ENCODE measurements around the gene DHX58. TPM values are rescaled to one million over a fixed set of nuclear protein-coding genes. Genes with fewer than 3 reads are reported as not detected.

The DHX58 gene
- total and polyA plus RNA-seq, 2 donors (not counting 3 experiments of a cell fraction or from before 2014, with no cell fraction given), result 3.1 to 9.0 TPM

DNA sequence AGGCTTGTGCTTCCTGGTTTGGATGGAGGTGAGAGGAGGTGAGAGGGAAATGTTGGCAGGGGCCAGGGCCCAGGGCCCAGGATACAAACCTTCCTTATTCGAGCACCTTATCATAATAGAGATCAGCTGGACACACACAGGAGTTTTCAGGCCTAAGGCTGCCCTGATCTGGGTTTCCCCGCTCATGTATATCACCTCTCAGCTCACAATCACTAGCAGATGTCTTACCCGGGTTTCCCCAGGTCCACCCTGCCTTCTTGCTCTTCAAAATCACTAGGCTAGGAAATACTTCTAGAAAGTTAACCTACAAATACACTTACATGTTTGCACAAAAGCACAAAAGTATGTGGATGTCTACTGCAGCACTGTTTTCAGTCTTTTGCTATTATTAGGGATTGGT is 14.3 kb upstream of the DHX58 start:
- intact Hi-C loops (cut with micrococcal nuclease) (no loop called here), dilution Hi-C loops (cut with MboI; ENCODE audit: extremely low pct_ligation_motif_present, low sequenced_read_pairs) (no loop called here)
- POLR2A ChIA-PET, result no interaction called here
- Histone ChIP-seq H3K27ac (ENCODE audit: insufficient read depth, low read depth, low read length) (no peak overlapping the region), H3K9me3 (replicated peaks; ENCODE audit: control insufficient read depth, insufficient read depth, low read length) (no peaks in the 10 kb centered on the region), H3K4me3 (replicated peaks in 1 of 3; ENCODE audit: insufficient read depth in 1 of 3, low read depth in 1 of 3, low read length in 3 of 3) (no peak overlapping the region), H3K4me2 (ENCODE audit: insufficient read depth, low read length) (no peak overlapping the region), H4K20me1 (replicated peaks; ENCODE audit: control insufficient read depth, extremely low read depth, insufficient read depth, low read length) (no peaks in the 10 kb centered on the region), H3K27me3 (ENCODE audit: control insufficient read depth in 2 of 2, insufficient read depth in 2 of 2, low read length in 2 of 2) (no peaks in the 10 kb centered on the region), H2AFZ (ENCODE audit: low read depth, low read length) (no peak overlapping the region), H3K4me1 (ENCODE audit: control insufficient read depth, extremely low read depth, insufficient read depth, low read length) (peaks cover 28% of the 10 kb centered on the region), H3K79me2 (ENCODE audit: control insufficient read depth, insufficient read depth, low read length) (peaks cover 30% of the 10 kb centered on the region), H3K9me1 (replicated peaks; ENCODE audit: control insufficient read depth, extremely low read depth, insufficient read depth, low read length) (no peaks in the 10 kb centered on the region), H3K36me3 (ENCODE audit: control insufficient read depth in 2 of 2, extremely low read depth in 1 of 2, insufficient read depth in 2 of 2, low read length in 2 of 2) (peaks cover 27 to 41% of the 10 kb centered on the region in 2 experiments), H3K9ac (replicated peaks; ENCODE audit: extremely low read depth, insufficient read depth, low read length) (no peak overlapping the region)
- CTCF ChIA-PET, result no interaction called here
- no peak for FAIRE-seq
- no peak for TF ChIP-seq JUN (IDR thresholded peaks at IDR 0.05; ENCODE audit: borderline replicate concordance, insufficient read depth, insufficient read length, low read depth)
- no peak for TF ChIP-seq MYC (IDR thresholded peaks at IDR 0.05; ENCODE audit: low read depth, low read length)
- no peak for TF ChIP-seq POLR2A (IDR thresholded peaks at IDR 0.05; ENCODE audit: low read depth, low read length)
- TF ChIP-seq, protein P1, sequence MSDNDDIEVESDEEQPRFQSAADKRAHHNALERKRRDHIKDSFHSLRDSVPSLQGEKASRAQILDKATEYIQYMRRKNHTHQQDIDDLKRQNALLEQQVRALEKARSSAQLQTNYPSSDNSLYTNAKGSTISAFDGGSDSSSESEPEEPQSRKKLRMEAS (IDR thresholded peaks at IDR 0.05; ENCODE audit: insufficient read depth, insufficient read length), result no peak
- DNase-seq (ENCODE audit: low read depth, low spot score), result no peak
- BruUV-seq (replicated peaks), result no TSS peak

- CTCF ChIA-PET, result interaction anchor here (1.4 kb wide), 1 partner anchor 55 kb away, joined by 3 read pairs; the partner anchor contains the start of gene KCNH4
- intact Hi-C loops (cut with micrococcal nuclease) (no loop called here), dilution Hi-C loops (cut with MboI; ENCODE audit: extremely low pct_ligation_motif_present, low sequenced_read_pairs) (no loop called here)
- Histone ChIP-seq H3K36me3 (ENCODE audit: control insufficient read depth in 2 of 2, extremely low read depth in 1 of 2, insufficient read depth in 2 of 2, low read length in 2 of 2) (peaks cover 27 to 41% of the 10 kb centered on the region in 2 experiments), H3K4me1 (ENCODE audit: control insufficient read depth, extremely low read depth, insufficient read depth, low read length) (peaks cover 18% of the 10 kb centered on the region), H4K20me1 (replicated peaks; ENCODE audit: control insufficient read depth, extremely low read depth, insufficient read depth, low read length) (no peaks in the 10 kb centered on the region), H3K79me2 (ENCODE audit: control insufficient read depth, insufficient read depth, low read length) (peaks cover 18% of the 10 kb centered on the region), H3K27ac (ENCODE audit: insufficient read depth, low read depth, low read length) (no peak overlapping the region), H3K9ac (replicated peaks; ENCODE audit: extremely low read depth, insufficient read depth, low read length) (no peak overlapping the region), H2AFZ (ENCODE audit: low read depth, low read length) (no peak overlapping the region), H3K4me2 (ENCODE audit: insufficient read depth, low read length) (no peak overlapping the region), H3K4me3 (replicated peaks in 1 of 3; ENCODE audit: insufficient read depth in 1 of 3, low read depth in 1 of 3, low read length in 3 of 3) (no peak overlapping the region), H3K27me3 (ENCODE audit: control insufficient read depth in 2 of 2, insufficient read depth in 2 of 2, low read length in 2 of 2) (no peaks in the 10 kb centered on the region), H3K9me3 (replicated peaks; ENCODE audit: control insufficient read depth, insufficient read depth, low read length) (no peaks in the 10 kb centered on the region), H3K9me1 (replicated peaks; ENCODE audit: control insufficient read depth, extremely low read depth, insufficient read depth, low read length) (no peaks in the 10 kb centered on the region)
- POLR2A ChIA-PET, result no interaction called here
- no peak for TF ChIP-seq POLR2AphosphoS5 (IDR thresholded peaks at IDR 0.05; ENCODE audit: insufficient read depth, low read depth, low read length)
- no peak for TF ChIP-seq FOS (IDR thresholded peaks at IDR 0.05; ENCODE audit: borderline replicate concordance, insufficient read depth, low read length)
- TF ChIP-seq EZH2 (IDR thresholded peaks at IDR 0.05; ENCODE audit: borderline replicate concordance, low read depth, low read length, severe bottlenecking), result no peak
- no peak for TF ChIP-seq POLR2A (IDR thresholded peaks at IDR 0.05; ENCODE audit: low read depth, low read length)
- no peak for TF ChIP-seq GATA2 (IDR thresholded peaks at IDR 0.05; ENCODE audit: insufficient read depth, insufficient read length, low read depth, low read length)
- no peak for TF ChIP-seq MYC (IDR thresholded peaks at IDR 0.05; ENCODE audit: low read depth, low read length)
- TF ChIP-seq, protein P1 (IDR thresholded peaks at IDR 0.05; ENCODE audit: insufficient read depth, insufficient read length), result no peak
- no peak for TF ChIP-seq JUN (IDR thresholded peaks at IDR 0.05; ENCODE audit: borderline replicate concordance, insufficient read depth, insufficient read length, low read depth)
- TF ChIP-seq CTCF (IDR thresholded peaks at IDR 0.05; ENCODE audit: extremely low read depth in 1 of 2, insufficient read depth in 1 of 2, low read depth in 1 of 2, low read length in 2 of 2), result no peak
- DNase-seq (ENCODE audit: low read depth, low spot score) (no peak), FAIRE-seq (no peak)
- BruUV-seq (replicated peaks), result no TSS peak
Observed at GRCh38 chr17:42125565-42125964, 13.1 kb upstream of the DHX58 start.

All from endothelial cell of umbilical vein (primary cell).